HG03354 (cell line): ENCODE results near the gene ETFDH.
"Not testable (repeated sequence)": the region's sequence is repeated elsewhere in the genome, so short reads cannot be mapped to it uniquely, and the experiment has no call there.

Experiments
- ATAC-seq: cut with Tn5 transposase; IDR thresholded peaks from one replicate; pipeline ENCODE4 v1.9.1; 2021; ENCODE audit warnings: mild to moderate bottlenecking; ENCODE audit not compliant: unreplicated experiment, poor library complexity, severe bottlenecking

The ETFDH gene

GRCh38 chr4:158741326-158742021 lies 69.4 kb downstream of the ETFDH start:
- ATAC-seq, result no peak

- ATAC-seq, result not testable (repeated sequence)
Measured at GRCh38 chr4:158746537-158746936, 74.4 kb downstream of the ETFDH start.

- no peak for ATAC-seq
Measured at GRCh38 chr4:158750379-158750778, 78.3 kb downstream of the ETFDH start.

GRCh38 chr4:158754385-158755180 lies 82.5 kb downstream of the ETFDH start:
- ATAC-seq, result no peak

GRCh38 chr4:158755819-158756218 lies 83.7 kb downstream of the ETFDH start:
- not testable (repeated sequence) for ATAC-seq

GRCh38 chr4:158756588-158756987 lies 84.5 kb downstream of the ETFDH start:
- no peak for ATAC-seq

- no peak for ATAC-seq
Measured at GRCh38 chr4:158758142-158758541, 86.0 kb downstream of the ETFDH start.

- ATAC-seq, result no peak
Measured at GRCh38 chr4:158758703-158759102, 86.6 kb downstream of the ETFDH start.
